ENCODE results near the gene SLC39A11. TPM values are rescaled to one million over a fixed set of nuclear protein-coding genes. Genes with fewer than 3 reads are reported as not detected.

Gene SLC39A11
- total and polyA plus RNA-seq, 2 donors (not counting 1 experiment from before 2014, with no cell fraction given): 12.7 to 27.4 TPM

GRCh38 chr17:72887322-72887721 is 205.2 kb downstream of the SLC39A11 start:
- H4K20me1 ChIP-seq (ENCODE audit: control insufficient read depth, extremely low read depth, insufficient read depth, low read length): no peaks in the 10 kb centered on the region
- H3K36me3 ChIP-seq (ENCODE audit: control insufficient read depth, insufficient read depth, low read length): no peaks in the 10 kb centered on the region
- H3K4me3 ChIP-seq (replicated peaks in 1 of 4; ENCODE audit: control extremely low read depth in 1 of 4, insufficient read depth in 1 of 4, low read depth in 3 of 4, low read length in 4 of 4): no peak overlapping the region
- no peak for DNase-seq (ENCODE audit: low read depth in 2 of 2)
- H3K27me3 ChIP-seq (ENCODE audit: control insufficient read depth, insufficient read depth, low read length): no peaks in the 10 kb centered on the region
- H3K79me2 ChIP-seq (ENCODE audit: control insufficient read depth, insufficient read depth, low read length): no peaks in the 10 kb centered on the region
- TF ChIP-seq CTCF (conservative IDR thresholded peaks at IDR 0.05 in 1 of 2, IDR thresholded peaks at IDR 0.05 in 1 of 2; ENCODE audit: low read depth in 1 of 2, low read length in 2 of 2) (no peak), EZH2 (IDR thresholded peaks at IDR 0.05; ENCODE audit: low read length, missing control alignments) (no peak)
- H2AFZ ChIP-seq (ENCODE audit: low read length): no peak overlapping the region
- no peaks in the 10 kb centered on the region for H3K9me3 ChIP-seq (ENCODE audit: control insufficient read depth, insufficient read depth, low read depth, low read length)
- H3K27ac ChIP-seq (ENCODE audit: insufficient read depth, low read length): no peak overlapping the region
- H3K9ac ChIP-seq (ENCODE audit: insufficient read depth, low read length): no peak overlapping the region
- no peak overlapping the region for H3K4me2 ChIP-seq (ENCODE audit: extremely low read depth, insufficient read depth, low read length)
- no peaks in the 10 kb centered on the region for H3K4me1 ChIP-seq (ENCODE audit: control insufficient read depth, extremely low read depth, insufficient read depth, low read length)

DNA sequence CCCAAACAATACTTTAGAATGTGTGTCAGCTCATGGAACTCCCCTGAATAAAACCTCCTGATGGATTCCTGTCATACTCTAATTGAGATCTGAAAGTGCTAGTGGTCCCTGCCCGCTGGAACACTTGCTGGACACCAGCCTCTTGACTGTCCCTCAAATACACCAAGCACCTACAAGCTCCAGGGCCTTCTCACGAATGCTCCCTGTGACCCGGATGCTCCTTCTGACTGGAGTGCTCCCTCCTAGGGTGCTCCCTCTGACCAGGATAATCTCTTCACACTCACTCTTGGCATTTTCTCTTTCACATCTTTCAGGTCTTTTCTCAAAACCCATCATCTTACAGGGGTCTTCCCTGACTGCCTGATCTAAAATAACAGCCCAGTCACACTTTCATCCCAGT is 205.9 kb downstream of the SLC39A11 start:
- no peak for DNase-seq (ENCODE audit: low read depth in 2 of 2)
- Histone ChIP-seq H3K79me2 (ENCODE audit: control insufficient read depth, insufficient read depth, low read length) (no peaks in the 10 kb centered on the region), H2AFZ (ENCODE audit: low read length) (no peak overlapping the region), H3K9ac (ENCODE audit: insufficient read depth, low read length) (no peak overlapping the region), H3K27me3 (ENCODE audit: control insufficient read depth, insufficient read depth, low read length) (no peaks in the 10 kb centered on the region), H3K4me1 (ENCODE audit: control insufficient read depth, extremely low read depth, insufficient read depth, low read length) (no peaks in the 10 kb centered on the region), H4K20me1 (ENCODE audit: control insufficient read depth, extremely low read depth, insufficient read depth, low read length) (no peaks in the 10 kb centered on the region), H3K4me2 (ENCODE audit: extremely low read depth, insufficient read depth, low read length) (no peak overlapping the region), H3K4me3 (replicated peaks in 1 of 4; ENCODE audit: control extremely low read depth in 1 of 4, insufficient read depth in 1 of 4, low read depth in 3 of 4, low read length in 4 of 4) (no peak overlapping the region), H3K9me3 (ENCODE audit: control insufficient read depth, insufficient read depth, low read depth, low read length) (no peaks in the 10 kb centered on the region), H3K36me3 (ENCODE audit: control insufficient read depth, insufficient read depth, low read length) (no peaks in the 10 kb centered on the region), H3K27ac (ENCODE audit: insufficient read depth, low read length) (no peak overlapping the region)
- no peak for TF ChIP-seq CTCF (conservative IDR thresholded peaks at IDR 0.05 in 1 of 2, IDR thresholded peaks at IDR 0.05 in 1 of 2; ENCODE audit: low read depth in 1 of 2, low read length in 2 of 2)

GRCh38 chr17:72884066-72884465 is 208.4 kb downstream of the SLC39A11 start:
- no peak overlapping the region for H2AFZ ChIP-seq (ENCODE audit: low read length)
- H3K4me2 ChIP-seq (ENCODE audit: extremely low read depth, insufficient read depth, low read length): no peak overlapping the region
- H3K27me3 ChIP-seq (ENCODE audit: control insufficient read depth, insufficient read depth, low read length): no peaks in the 10 kb centered on the region
- no peak overlapping the region for H3K9ac ChIP-seq (ENCODE audit: insufficient read depth, low read length)
- H4K20me1 ChIP-seq (ENCODE audit: control insufficient read depth, extremely low read depth, insufficient read depth, low read length): no peaks in the 10 kb centered on the region
- H3K4me1 ChIP-seq (ENCODE audit: control insufficient read depth, extremely low read depth, insufficient read depth, low read length): no peaks in the 10 kb centered on the region
- DNase-seq (ENCODE audit: low read depth in 2 of 2): no peak
- no peaks in the 10 kb centered on the region for H3K79me2 ChIP-seq (ENCODE audit: control insufficient read depth, insufficient read depth, low read length)
- H3K27ac ChIP-seq (ENCODE audit: insufficient read depth, low read length): no peak overlapping the region
- no peaks in the 10 kb centered on the region for H3K9me3 ChIP-seq (ENCODE audit: control insufficient read depth, insufficient read depth, low read depth, low read length)
- TF ChIP-seq CTCF (conservative IDR thresholded peaks at IDR 0.05 in 1 of 2, IDR thresholded peaks at IDR 0.05 in 1 of 2; ENCODE audit: low read depth in 1 of 2, low read length in 2 of 2) (no peak), EZH2 (IDR thresholded peaks at IDR 0.05; ENCODE audit: low read length, missing control alignments) (no peak)
- no peaks in the 10 kb centered on the region for H3K36me3 ChIP-seq (ENCODE audit: control insufficient read depth, insufficient read depth, low read length)
- no peak overlapping the region for H3K4me3 ChIP-seq (replicated peaks in 1 of 4; ENCODE audit: control extremely low read depth in 1 of 4, insufficient read depth in 1 of 4, low read depth in 3 of 4, low read length in 4 of 4)

Data from fibroblast of lung (primary cell).